NCI-H82 treated with DMSO at 0.1 percent for 48 hours (cell line): ENCODE results near the gene TMEM45A.
"Not testable (repeated sequence)": the region's sequence is repeated elsewhere in the genome, so short reads cannot be mapped to it uniquely, and the experiment has no call there.

Source experiments
- DNase-seq: peaks from one replicate; lab custom pipeline; 2025; ENCODE audit not compliant: unreplicated experiment; lab: John Stamatoyannopoulos, UW

Gene TMEM45A

DNA sequence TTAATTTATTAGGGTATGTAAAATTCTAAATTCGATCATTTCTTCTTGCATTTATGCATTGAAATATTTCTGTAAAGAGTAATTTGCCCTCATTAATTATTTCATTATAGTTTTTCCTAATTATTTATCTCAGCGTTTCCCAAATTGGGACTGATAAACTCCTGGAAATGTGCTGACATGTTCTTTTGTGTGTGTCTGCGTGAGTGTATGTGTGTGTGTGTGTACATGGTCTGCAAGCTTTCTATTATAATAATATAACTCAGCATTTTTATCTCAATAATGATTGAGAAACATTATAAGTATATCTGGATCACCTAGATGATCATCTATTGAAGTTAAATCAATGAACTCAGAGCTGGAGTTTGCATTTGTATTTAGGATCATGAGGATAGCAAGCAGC lies 38.7 kb downstream of the TMEM45A start:
- no peak for DNase-seq

DNA sequence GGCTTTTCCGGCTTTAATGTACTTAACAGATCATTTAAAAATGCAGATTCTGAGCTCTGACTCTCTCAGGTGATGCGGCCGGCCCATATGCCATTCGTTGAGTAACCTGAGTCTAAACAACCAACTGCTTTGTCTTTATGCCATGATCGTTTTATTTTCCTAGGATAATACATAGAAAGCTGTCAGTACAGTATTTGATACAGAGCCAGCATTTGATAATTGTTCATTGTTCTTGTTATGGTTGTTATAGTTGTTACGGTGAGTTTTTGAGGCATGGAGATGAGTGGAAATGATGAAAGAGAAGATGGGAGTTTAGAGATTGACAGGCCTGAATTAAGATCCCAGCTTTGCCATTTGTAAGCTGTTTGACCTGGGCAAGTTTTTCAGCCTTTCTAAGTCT lies 40.0 kb downstream of the TMEM45A start:
- DNase-seq: no peak

DNA sequence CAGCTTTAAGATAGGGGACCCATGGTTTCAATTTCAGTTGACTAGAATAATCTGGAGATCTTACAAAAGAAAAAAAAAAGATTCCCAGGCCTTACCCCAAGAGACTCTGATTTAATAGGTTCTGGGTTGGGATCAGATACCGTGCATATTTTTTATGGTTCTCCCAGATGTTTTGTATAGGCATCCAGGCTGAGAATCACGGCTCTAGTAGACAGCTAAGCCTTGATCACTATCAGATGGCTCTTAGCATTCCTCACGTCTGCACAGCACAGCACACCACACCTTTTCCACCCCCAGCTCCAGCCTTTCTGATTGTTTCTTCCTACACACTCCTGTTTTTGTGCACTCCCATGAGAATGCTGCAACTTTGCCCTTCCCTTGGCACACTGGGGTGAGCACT lies 40.8 kb downstream of the TMEM45A start:
- no peak for DNase-seq

DNA sequence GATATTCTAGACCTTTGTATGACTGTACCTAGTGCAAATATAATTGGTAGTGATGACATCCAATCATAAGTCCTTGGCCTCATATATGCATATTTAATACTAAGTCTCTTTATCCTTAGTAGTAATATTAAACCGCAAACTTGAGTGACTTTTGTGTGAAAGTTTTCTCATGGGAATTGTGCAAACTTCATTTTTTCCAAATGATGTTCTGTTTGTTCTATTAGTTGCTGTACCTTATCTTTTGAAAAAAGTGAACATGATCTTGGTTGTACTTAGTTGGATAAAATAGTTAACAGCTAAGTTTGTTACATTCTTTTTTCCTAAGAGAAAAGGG lies 43.2 kb downstream of the TMEM45A start:
- no peak for DNase-seq

DNA sequence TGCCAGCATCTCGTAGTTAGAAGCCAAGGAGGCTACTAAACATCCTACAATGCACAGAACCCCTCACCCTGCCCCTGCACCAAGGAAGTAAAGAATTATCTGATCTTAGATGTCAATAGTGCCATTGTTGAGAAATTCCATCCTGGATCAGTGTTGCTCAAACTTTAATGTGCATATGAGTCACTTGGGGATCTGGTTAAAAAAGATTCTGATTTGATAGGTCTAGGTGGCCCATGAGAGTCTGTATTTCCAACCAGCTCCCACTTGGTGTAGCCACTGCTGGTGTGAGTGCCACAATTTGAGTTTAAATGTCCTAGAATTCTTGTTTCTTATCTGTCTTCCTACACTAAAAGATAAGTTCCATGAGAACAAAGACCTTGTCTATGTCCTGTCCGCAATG lies 43.7 kb downstream of the TMEM45A start:
- no peak for DNase-seq

DNA sequence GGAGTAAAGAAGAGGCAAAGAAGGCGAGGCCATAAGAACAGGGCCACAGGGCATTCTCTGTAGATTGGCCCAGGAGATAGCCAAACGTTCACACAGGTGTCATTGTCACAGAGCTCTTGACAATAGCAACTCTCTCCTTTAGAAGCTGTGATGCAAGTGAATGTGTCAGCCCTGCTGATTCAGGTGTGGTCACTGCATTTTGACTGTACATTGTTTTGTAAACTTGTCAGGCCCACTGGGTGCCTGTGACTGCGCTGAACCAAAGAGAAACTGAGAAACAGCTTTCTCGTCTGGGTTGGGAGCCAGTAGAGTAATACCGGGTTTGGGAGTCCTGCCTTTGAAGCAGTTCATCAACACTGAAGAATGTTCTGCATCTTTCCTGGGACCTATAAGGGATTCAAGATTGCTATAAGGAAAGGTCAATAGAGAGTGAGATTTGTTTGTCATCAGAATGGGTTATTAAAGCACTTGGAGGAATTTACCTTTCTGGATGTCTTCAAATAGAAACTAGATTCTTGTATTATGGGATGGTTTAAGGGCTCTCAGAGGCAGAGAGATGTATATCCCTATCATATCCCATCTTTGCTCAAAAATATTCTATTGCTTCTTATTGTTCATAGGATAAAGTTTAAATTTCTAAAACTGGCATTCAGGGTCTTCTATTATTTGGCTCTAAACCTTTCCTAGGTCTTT lies 45.4 kb downstream of the TMEM45A start:
- DNase-seq: no peak

DNA sequence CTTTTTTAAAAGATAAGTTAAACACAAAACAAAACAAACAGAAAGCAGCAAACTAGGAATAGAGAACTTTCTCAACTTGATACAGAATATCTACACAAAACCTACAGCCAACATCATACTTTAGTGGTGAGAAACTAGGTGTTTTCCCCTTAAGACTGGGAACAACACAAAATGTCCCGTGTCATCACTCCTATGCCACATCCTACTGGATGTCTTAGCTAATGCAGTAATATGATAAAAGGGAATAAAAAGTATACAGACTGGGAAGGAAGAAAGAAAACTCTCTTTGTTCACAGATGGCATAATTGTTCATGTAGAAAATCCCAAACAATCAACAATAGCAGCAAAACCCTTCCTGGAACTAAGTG lies 45.9 kb downstream of the TMEM45A start:
- no peak for DNase-seq

DNA sequence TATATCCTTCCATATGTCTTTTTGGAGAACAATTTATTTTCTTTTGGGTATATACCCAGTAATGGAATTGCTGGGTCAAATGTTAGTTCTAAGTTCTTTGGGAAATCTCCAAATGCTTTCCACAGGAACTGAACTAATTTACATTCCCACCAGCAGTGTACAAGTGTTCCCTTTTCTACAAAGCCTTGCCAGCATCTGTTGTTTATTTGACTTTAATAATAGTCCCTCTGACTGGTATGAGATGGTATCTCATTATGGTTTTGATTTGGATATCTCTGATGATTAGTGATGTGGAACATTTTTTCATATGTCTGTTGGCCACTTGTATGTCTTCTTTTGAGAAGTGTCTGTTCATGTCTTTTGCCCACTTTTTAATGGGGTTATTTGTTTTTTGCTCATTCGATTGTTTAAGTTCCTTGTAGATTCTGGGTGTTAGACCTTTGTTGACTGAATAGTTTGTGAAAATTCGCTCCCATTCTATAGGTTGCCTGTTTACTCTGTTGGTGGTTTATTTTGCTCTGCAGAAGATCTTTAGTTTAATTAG lies 48.4 kb downstream of the TMEM45A start:
- DNase-seq: no peak

DNA sequence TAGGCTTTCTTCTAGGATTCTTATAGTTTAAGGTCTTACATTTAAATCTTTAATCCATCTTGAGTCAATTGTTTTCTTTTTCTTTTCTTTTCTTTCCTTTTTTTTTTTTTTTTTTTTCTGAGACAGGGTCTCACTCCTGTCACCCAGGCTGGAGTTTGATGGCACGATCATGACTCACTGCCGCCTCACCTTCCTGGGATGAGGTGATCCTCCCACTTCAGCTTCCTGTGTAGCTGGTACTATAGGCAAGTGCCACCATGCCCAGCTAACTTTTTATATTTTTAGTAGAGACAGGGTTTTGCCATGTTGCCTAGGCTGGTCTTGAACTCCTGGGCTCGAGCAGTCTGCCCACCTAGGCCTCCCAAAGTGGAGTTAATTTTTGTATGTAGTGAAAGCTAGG lies 49.0 kb downstream of the TMEM45A start:
- not testable (repeated sequence) for DNase-seq

DNA sequence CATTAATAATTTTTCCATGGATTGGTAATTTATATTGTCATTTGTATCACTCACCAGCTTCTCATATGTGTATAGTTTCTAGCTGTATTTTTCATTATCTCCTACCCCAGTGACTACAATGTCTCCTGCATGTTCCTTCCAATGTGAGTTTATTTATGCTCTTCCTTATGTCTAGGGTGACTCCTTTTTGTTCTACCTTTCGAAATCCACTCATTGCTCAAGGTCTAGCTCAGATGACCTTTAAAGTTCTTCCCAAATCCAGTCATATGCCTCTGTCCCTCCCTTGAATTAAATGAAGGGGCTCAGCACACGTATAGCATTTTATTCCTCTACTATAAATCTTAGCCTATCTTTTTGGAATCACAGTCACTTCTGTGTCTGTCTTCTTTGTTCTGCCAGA lies 53.0 kb downstream of the TMEM45A start:
- DNase-seq: no peak

DNA sequence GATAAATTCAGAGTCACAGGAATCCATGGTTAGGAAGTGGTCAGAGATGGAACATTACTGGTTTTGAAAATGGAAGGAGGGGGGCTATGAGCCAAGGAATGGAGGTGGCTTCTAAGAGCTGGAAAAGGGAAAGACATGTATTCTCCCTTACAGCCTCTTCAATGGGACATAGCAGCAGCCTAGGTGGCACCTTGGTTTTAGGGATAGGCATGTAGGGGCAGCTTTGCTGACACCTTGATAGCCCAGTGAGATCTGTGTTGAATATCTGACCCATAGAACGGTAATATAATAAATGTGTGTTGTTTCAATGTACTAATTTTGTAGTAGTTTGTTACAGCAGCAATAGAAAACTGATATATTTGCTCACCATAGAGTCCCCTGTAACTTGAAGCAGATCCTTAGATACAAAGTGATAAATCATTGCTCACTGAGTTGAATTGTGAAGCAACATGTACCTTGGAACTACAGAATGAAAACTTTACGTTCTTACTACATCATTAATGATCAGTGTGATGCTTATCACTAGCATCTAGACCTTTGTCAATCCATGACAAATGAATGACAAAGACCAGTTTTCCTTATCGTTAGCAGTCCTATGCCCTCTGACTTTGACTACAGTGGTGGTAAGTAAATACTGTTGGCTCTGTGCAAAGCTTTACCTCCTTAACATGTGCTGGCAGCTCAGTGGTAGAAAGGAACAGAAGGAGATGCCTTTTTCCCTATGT lies 53.8 kb downstream of the TMEM45A start:
- DNase-seq: no peak

DNA sequence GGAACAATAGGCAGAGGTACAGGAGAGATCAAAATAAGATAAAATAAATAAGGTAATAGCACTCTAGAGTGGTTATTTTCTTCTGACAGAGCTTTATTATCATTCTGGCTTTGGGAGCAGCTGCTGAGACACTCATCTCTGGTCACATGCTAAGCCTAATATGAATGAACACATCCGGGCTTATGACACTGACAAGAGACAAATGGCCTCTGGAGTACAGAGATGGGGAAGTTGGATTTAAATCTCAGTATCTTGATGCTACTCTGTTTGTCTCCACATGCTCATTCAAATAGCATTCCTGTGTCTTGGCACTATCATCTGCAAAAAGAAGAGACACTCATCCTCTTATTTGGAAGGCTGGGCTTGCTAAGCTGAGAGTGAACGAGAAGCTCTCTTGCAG lies 55.6 kb downstream of the TMEM45A start:
- DNase-seq: no peak

DNA sequence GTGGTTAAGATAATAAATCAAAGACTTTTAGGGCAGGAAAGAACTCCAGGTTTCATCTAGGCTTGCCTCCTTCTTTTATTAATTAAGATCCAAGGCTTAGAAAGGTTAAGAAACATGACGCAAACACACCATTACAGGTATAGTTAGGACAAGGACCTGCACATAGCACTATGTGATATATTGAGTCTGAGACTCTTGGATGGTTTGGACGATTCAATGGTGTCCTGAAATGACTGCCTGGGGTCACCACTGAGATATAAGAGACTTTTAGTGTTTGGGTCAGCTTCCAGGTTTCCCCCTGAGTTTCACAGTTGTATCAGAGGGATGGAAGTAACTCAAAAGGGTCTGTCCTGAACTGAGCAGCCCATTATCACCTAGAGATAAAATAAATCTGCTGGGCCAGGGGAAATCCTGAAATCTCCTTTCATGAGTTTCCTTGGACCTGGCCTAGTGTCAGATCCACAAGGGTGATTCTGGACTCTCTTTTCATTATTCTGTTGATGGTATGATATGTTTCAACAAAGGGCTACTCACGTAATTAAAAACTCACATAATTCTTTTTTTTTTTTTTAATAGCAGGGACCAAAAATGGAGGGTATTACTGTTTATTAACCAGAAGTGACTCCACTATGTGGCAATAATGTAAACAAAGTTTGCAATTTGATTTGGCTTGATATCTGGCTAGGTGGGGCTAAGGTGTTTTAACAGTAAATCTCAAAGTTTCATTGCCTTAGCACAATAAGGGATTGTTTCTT lies 61.4 kb downstream of the TMEM45A start:
- no peak for DNase-seq

DNA sequence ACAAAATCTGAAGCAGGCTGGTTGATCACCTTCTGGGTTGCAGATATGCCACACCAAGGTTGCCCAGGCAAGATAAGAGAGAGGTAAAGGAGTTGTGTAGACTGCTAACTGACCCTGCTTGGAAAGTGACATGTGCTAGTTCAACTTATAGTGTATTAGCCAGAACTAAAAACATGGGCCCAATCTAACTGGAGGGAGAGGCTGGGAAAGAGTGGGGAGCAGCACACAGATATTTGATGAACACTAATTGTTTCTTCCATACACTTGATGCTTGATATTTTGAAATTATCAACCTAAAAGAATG lies 61.9 kb downstream of the TMEM45A start:
- no peak for DNase-seq

DNA sequence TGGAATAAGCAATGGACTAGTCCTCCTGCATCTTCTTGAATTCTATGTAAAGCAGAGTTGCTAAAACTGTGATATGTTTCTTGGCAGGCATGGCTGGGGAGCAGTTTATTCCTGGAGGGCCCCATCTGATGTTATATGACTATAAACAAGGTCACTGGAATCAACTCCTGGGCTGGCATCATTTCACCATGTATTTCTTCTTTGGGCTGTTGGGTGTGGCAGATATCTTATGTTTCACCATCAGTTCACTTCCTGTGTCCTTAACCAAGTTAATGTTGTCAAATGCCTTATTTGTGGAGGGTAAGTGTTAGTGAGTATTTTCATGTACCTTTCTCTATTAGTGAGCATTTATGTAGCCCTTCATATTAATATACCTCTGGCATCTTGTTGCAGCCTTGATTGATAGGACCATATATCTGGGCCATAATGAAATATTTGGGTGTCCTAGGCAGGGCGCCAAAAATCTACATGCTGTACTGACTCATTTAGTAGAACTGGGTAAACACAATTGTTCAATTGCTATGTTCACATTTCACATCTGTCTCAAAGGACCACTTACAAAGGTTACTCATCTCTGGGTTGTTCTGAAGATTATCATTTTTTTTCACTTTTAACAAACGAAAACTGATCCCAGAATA lies 64.4 kb downstream of the TMEM45A start:
- no peak for DNase-seq

DNA sequence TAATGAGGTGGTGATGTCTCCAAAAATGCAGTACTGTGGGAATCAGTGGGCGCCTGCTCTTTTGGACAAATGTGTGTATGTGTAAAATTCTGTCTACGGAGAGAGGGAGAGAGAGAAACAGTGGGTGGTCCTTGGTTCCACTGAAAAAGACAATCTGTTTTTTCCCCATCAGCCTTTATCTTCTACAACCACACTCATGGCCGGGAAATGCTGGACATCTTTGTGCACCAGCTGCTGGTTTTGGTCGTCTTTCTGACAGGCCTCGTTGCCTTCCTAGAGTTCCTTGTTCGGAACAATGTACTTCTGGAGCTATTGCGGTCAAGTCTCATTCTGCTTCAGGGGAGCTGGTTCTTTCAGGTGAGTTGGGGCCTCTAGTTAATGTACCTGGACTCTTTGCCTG lies 65.8 kb downstream of the TMEM45A start:
- no peak for DNase-seq

DNA sequence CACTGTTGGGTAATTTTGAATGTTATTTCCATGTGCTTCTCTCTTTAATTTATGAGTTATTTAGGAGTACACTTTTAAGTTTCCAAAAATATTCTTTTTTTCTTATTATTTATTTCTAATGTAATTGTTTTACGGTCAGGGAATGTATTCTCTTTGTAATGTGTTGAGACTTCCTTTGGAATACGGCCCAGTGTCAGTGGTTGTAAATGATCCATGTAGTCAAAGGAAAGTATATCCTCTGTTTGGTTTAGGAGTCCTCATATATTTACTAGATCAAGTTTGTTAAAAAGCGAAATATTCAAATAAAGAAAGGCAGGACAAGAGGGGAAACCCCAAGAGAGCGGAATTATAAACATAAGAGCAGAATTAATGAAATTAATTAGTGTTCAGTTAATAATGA lies 68.0 kb downstream of the TMEM45A start:
- no peak for DNase-seq

DNA sequence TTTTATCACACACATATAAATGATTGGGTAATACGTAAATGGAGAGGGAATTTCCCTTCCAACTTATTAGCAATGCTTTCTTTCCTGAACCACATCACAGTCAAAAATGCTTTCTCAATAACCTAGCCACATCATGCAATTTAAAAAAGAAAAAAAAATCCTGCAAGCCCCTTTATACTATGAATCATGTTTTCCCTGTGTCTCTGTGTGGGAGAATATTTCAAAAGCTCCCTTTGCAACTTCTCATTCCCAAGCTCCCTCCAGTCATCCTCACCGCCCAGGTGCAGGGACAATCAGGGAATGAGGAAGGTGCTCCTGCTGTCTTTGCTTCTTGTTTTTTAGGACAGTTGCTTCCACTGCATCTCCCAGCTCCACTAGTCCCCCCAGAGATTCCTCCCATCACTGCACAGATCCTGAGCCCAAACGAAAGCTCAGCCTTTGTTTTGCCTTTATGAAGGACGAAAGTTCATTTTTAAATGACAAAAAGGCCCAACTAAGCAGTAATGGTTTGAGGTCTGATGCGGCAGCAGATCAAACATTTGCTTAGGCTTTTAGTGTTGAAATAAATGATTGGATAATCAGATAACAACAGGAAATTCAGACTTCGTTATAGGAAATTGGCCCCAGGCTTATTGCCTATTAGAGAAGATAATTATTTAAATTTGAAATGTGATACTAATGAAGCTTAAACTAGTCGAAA lies 69.2 kb downstream of the TMEM45A start:
- DNase-seq: no peak

DNA sequence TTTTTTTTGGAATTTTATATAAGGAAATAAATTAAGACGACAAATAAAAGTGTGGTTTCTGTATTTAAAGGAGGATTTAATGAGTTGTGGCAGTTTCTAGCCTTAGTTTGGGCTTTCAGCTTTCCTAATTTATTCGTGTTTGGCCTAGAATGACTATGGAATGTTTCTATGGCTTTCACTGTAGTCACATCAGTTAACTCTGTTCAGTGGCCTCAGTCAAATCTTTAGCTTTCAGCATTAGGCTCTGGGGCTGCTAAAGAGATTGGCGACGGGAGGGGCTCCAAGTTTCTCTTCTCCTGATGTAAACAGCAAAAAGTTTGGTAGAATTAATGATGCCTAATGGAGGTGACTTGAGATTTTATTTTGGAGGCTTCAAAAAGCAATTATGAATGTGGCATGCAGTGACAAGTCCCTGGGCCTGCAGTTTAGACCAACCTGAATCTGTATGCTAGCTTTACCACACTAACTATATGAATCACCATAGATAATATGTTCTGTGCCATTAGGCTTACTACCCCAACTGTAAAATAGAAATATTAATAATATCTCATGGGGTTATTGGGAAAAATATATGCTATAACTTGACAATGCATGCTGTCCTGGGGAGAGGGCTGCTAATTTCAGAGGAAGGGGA lies 69.9 kb downstream of the TMEM45A start:
- DNase-seq: no peak

DNA sequence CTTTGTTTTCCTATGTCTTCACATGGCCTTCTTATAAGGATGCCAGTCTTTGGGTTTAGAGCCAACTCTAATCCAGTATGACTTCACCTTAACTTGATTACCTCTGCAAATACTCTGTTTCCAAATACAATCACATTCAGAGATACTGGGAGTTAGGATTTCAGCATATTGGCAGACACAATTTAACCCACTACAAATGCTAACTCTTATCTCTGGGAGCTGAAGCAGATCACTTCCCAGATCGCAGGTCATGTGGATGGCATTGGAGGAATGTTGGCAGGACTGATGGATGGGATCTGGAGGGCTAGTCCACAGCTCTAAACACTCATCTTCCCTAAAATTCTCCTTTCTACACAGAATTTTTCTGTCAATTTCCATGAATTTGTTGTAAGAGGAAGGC lies 70.8 kb downstream of the TMEM45A start:
- DNase-seq: no peak
